Endometrial microvascular endothelial cells (primary cell): ENCODE measurements around the gene OR51B4. TPM values are rescaled to one million over a fixed set of nuclear protein-coding genes. Genes with fewer than 3 reads are reported as not detected.
"Not testable (repeated sequence)": the region's sequence is repeated elsewhere in the genome, so short reads cannot be mapped to it uniquely, and the experiment has no call there.

ENCODE experiments used
- in situ Hi-C: cut with HindIII; loops from 2 replicates; pipeline ENCODE4 v1.10.0; 2017; ENCODE audit warnings: low sequenced_read_pairs, low pct_unique_long_range_greater_than_20kb; ENCODE audit errors: inconsistent ontology term
- total RNA-seq: library from RNA; depleted of rRNA; stranded (reverse); fragments of >200 nt; gene quantifications from one replicate; pipeline ENCODE4 v1.2.3, GENCODE V29; 2015; ENCODE audit errors: inconsistent ontology term

The OR51B4 gene
- total RNA-seq, 1 donor from 2014 or later = not detected

- in situ Hi-C loops = no loop called here
Measured at GRCh38 chr11:5279471-5280090, 22.2 kb downstream of the OR51B4 start.

GRCh38 chr11:5277807-5278382, 23.9 kb downstream of the OR51B4 start:
- in situ Hi-C loops = no loop called here

GRCh38 chr11:5276697-5277096, 25.0 kb downstream of the OR51B4 start:
- in situ Hi-C loops = no loop called here

GRCh38 chr11:5275369-5276110, 26.2 kb downstream of the OR51B4 start:
- in situ Hi-C loops = no loop called here

- in situ Hi-C loops = no loop called here
Measured at GRCh38 chr11:5274395-5274794, 27.4 kb downstream of the OR51B4 start.

- in situ Hi-C loops = no loop called here
Measured at GRCh38 chr11:5272395-5273017, 29.2 kb downstream of the OR51B4 start.

- in situ Hi-C loops = no loop called here
Measured at GRCh38 chr11:5269715-5270147, 32.0 kb downstream of the OR51B4 start, which contains the start of gene HBE1. HBE1 (minus strand) TSS chr11:5269945; CDS start chr11:5269890, 55 bp downstream.

GRCh38 chr11:5267033-5267563, 34.6 kb downstream of the OR51B4 start:
- in situ Hi-C loops = no loop called here

GRCh38 chr11:5266609-5267008, 35.1 kb downstream of the OR51B4 start:
- in situ Hi-C loops = no loop called here

- in situ Hi-C loops = no loop called here
Measured at GRCh38 chr11:5265832-5266231, 35.9 kb downstream of the OR51B4 start.

- in situ Hi-C loops = no loop called here
Measured at GRCh38 chr11:5258543-5259262, 43.0 kb downstream of the OR51B4 start.

GRCh38 chr11:5257296-5257695, 44.5 kb downstream of the OR51B4 start:
- in situ Hi-C loops = no loop called here

GRCh38 chr11:5254646-5255413, 46.9 kb downstream of the OR51B4 start, which contains the start of gene HBG2:
HBG2 (minus strand) TSS chr11:5254781; CDS start chr11:5254728, 53 bp downstream.
- in situ Hi-C loops = not testable (repeated sequence)

- in situ Hi-C loops = not testable (repeated sequence)
Measured at GRCh38 chr11:5254023-5254422, 47.7 kb downstream of the OR51B4 start.

GRCh38 chr11:5253440-5253839, 48.3 kb downstream of the OR51B4 start:
- in situ Hi-C loops = not testable (repeated sequence)

- in situ Hi-C loops = no loop called here
Measured at GRCh38 chr11:5252919-5253265, 48.9 kb downstream of the OR51B4 start.

GRCh38 chr11:5252192-5252918, 49.4 kb downstream of the OR51B4 start:
- in situ Hi-C loops = no loop called here
